ENCODE measurements around the gene ANGPTL1. TPM values are rescaled to one million over a fixed set of nuclear protein-coding genes. Genes with fewer than 3 reads are reported as not detected.
A peak's percentile ranks its signal among the peaks of the same experiment; 100 is the strongest.

Gene ANGPTL1
- total and polyA plus RNA-seq, 2 of the 13 experiments (the other 11 are each of a cell fraction or from before 2014, with no cell fraction given) = 2.9 to 9.3 TPM

- TF ChIP-seq LCORL (IDR thresholded peaks at IDR 0.05) (no peak), LCORL (CRISPR knock-in tag; IDR thresholded peaks at IDR 0.05) (no peak), CHD2 (IDR thresholded peaks at IDR 0.05; ENCODE audit: low read depth, low read length) (no peak), STAG1 (CRISPR knock-in tag; IDR thresholded peaks at IDR 0.05) (no peak), NFIC (IDR thresholded peaks at IDR 0.05; ENCODE audit: low read length) (no peak; the same call in 1 of the 2 replicates), ARNT (IDR thresholded peaks at IDR 0.05) (no peak), RELA (CRISPR knock-in tag; IDR thresholded peaks at IDR 0.05) (no peak), ZSCAN22 (CRISPR knock-in tag; IDR thresholded peaks at IDR 0.05) (no peak), ATF7-NPFF (CRISPR knock-in tag; IDR thresholded peaks at IDR 0.05; ENCODE audit: low read depth) (no peak), HMG20A (CRISPR knock-in tag; IDR thresholded peaks at IDR 0.05; ENCODE audit: borderline replicate concordance) (peak; percentile 66; the same call in 1 of the 2 replicates), GATA4 (IDR thresholded peaks at IDR 0.05; ENCODE audit: borderline replicate concordance, low read depth) (no peak), MIER2 (CRISPR knock-in tag; IDR thresholded peaks at IDR 0.05) (no peak), HOXD1 (CRISPR knock-in tag; IDR thresholded peaks at IDR 0.05) (no peak), SOX6 (IDR thresholded peaks at IDR 0.05) (no peak), SOX6 (CRISPR knock-in tag; IDR thresholded peaks at IDR 0.05) (no peak), SIX1 (CRISPR knock-in tag; IDR thresholded peaks at IDR 0.05; ENCODE audit: borderline replicate concordance) (no peak), GATAD2A (CRISPR knock-in tag; IDR thresholded peaks at IDR 0.05) (peak; percentile 55; the same call in 1 of the 2 replicates), SATB2 (CRISPR knock-in tag; IDR thresholded peaks at IDR 0.05) (0 out of 2 replicates have a peak, but pooled peaks have one; percentile 61), SRY (CRISPR knock-in tag; IDR thresholded peaks at IDR 0.05) (no peak), HMGXB4 (CRISPR knock-in tag; IDR thresholded peaks at IDR 0.05; ENCODE audit: borderline replicate concordance in 1 of 2, low read depth in 1 of 2) (no peak), DBP (CRISPR knock-in tag; IDR thresholded peaks at IDR 0.05; ENCODE audit: not compliant biosample characterization) (no peak), TBL1XR1 (IDR thresholded peaks at IDR 0.05; ENCODE audit: borderline replicate concordance, low read length, partially characterized antibody) (peak; percentile 55), HNRNPL (IDR thresholded peaks at IDR 0.05; ENCODE audit: low read depth, low read length) (no peak), ZBTB20 (CRISPR knock-in tag; IDR thresholded peaks at IDR 0.05; ENCODE audit: borderline replicate concordance, low read depth) (no peak)
- TF ChIP-seq, protein P1, sequence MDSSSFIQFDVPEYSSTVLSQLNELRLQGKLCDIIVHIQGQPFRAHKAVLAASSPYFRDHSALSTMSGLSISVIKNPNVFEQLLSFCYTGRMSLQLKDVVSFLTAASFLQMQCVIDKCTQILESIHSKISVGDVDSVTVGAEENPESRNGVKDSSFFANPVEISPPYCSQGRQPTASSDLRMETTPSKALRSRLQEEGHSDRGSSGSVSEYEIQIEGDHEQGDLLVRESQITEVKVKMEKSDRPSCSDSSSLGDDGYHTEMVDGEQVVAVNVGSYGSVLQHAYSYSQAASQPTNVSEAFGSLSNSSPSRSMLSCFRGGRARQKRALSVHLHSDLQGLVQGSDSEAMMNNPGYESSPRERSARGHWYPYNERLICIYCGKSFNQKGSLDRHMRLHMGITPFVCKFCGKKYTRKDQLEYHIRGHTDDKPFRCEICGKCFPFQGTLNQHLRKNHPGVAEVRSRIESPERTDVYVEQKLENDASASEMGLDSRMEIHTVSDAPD (CRISPR knock-in tag; IDR thresholded peaks at IDR 0.05) = no peak
- TF ChIP-seq, protein P2, sequence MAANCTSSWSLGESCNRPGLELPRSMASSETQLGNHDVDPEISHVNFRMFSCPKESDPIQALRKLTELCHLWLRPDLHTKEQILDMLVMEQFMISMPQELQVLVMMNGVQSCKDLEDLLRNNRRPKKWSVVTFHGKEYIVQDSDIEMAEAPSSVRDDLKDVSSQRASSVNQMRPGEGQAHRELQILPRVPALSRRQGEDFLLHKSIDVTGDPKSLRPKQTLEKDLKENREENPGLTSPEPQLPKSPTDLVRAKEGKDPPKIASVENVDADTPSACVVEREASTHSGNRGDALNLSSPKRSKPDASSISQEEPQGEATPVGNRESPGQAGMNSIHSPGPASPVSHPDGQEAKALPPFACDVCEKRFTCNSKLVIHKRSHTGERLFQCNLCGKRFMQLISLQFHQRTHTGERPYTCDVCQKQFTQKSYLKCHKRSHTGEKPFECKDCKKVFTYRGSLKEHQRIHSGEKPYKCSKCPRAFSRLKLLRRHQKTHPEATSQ (CRISPR knock-in tag; IDR thresholded peaks at IDR 0.05; ENCODE audit: borderline replicate concordance) = no peak
- TF ChIP-seq, protein P3, sequence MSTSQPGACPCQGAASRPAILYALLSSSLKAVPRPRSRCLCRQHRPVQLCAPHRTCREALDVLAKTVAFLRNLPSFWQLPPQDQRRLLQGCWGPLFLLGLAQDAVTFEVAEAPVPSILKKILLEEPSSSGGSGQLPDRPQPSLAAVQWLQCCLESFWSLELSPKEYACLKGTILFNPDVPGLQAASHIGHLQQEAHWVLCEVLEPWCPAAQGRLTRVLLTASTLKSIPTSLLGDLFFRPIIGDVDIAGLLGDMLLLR (CRISPR knock-in tag; IDR thresholded peaks at IDR 0.05) = no peak
These were observed 859 bp upstream of the ANGPTL1 start (continued) for GRCh38 chr1:178871551-178872320.
